ENCODE results near the gene PEX14. TPM values are rescaled to one million over a fixed set of nuclear protein-coding genes. Genes with fewer than 3 reads are reported as not detected.
"Not testable (repeated sequence)": the region's sequence is repeated elsewhere in the genome, so short reads cannot be mapped to it uniquely, and the experiment has no call there.

Gene PEX14
- total RNA-seq, 2 donors from 2014 or later, result 19.5 to 29.3 TPM

GRCh38 chr1:10451287-10451686 is 23.5 kb upstream of the PEX14 start:
- DNase-seq, result no peak
- no peak overlapping the region for H3K9ac ChIP-seq (ENCODE audit: low read depth in 2 of 2, low read length in 2 of 2)
- no peak for TF ChIP-seq CTCF (IDR thresholded peaks at IDR 0.05)
- H3K27ac ChIP-seq, result no peak overlapping the region
- intact Hi-C loops (cut with DNase I), result no loop called here
- no peaks in the 10 kb centered on the region for H3K4me1 ChIP-seq
- no peaks in the 10 kb centered on the region for H3K9me3 ChIP-seq
- H3K27me3 ChIP-seq, result no peaks in the 10 kb centered on the region
- no peak overlapping the region for H3K4me3 ChIP-seq
- H3K36me3 ChIP-seq, result no peaks in the 10 kb centered on the region

DNA sequence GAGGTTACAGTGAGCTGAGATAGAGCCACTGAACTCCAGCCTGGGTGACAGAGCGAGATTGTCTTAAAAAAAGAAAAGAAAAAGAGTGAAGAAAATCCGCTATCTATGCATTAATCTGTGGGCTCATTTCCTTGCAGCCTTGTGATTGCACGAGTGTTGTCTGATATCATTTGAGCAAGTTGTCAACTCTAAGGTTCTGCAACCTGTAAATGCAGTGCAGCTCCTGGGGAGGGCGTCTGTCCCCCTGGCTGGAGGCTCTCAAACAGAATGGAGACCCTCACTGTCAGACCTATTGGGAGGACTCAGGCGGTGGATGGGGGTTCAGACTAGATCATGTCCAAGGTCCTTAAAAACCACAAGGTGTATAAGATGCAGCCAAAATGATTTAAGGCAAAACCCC is 18.7 kb upstream of the PEX14 start:
- no peak for TF ChIP-seq CTCF (IDR thresholded peaks at IDR 0.05)

DNA sequence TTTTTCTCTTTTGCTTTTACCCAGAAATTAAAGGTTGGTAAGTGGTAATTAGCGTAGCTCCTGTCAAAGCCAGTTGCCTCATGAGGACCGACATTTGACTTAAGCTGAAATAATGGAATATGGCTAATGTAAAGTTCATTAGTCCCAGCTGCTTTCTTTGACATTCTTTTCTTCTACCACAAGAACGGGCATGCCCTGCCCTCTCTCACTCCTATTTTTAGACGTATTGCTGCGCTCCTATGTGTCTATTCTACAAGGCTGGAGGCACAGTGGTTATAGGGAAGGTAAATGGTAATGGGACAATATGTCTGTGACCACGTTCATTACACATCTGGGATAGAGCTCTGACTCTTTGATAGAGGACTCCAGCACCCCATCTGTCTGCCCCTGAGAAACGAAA is 18.1 kb upstream of the PEX14 start:
- no peak for TF ChIP-seq CTCF (IDR thresholded peaks at IDR 0.05)
- Histone ChIP-seq H3K9ac (ENCODE audit: low read depth in 2 of 2, low read length in 2 of 2) (no peak overlapping the region), H3K27me3 (no peaks in the 10 kb centered on the region), H3K4me3 (no peak overlapping the region), H3K9me3 (no peaks in the 10 kb centered on the region), H3K4me1 (no peaks in the 10 kb centered on the region), H3K36me3 (no peaks in the 10 kb centered on the region), H3K27ac (no peak overlapping the region)
- DNase-seq, result no peak
- intact Hi-C loops (cut with DNase I), result no loop called here

More for the DNA sequence above, 18.7 kb upstream of the PEX14 start:
- Histone ChIP-seq H3K27me3 (no peaks in the 10 kb centered on the region), H3K4me3 (no peak overlapping the region), H3K36me3 (no peaks in the 10 kb centered on the region), H3K27ac (no peak overlapping the region), H3K9ac (ENCODE audit: low read depth in 2 of 2, low read length in 2 of 2) (no peak overlapping the region), H3K4me1 (no peaks in the 10 kb centered on the region), H3K9me3 (no peaks in the 10 kb centered on the region)
- no peak for DNase-seq
- intact Hi-C loops (cut with DNase I), result no loop called here

GRCh38 chr1:10457462-10457861 is 17.3 kb upstream of the PEX14 start:
- H3K36me3 ChIP-seq; H3K9me3 ChIP-seq; intact Hi-C loops (cut with DNase I); H3K4me1 ChIP-seq; H3K27ac ChIP-seq; H3K4me3 ChIP-seq; H3K27me3 ChIP-seq; H3K9ac ChIP-seq (ENCODE audit: low read depth in 2 of 2, low read length in 2 of 2); DNase-seq: not testable (repeated sequence)

DNA sequence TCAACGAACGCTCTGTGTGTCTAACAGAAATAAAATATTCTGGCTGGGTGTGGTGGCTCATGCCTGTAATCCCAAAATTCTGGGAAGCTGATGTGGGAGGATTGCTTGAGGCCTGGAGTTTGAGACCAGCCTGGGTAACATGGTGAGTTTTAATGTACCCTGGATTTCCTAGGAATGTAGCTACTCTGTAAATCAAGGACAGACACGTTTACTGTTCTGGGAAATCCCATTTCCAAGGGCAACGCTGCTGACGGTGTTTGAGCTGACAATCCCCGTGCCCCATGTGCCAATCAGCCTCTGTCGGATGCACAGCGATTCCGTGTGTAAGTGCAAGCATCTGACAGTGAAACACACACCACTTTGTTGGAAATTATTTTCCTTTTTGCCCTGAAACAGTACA is 16.9 kb upstream of the PEX14 start:
- Histone ChIP-seq H3K36me3 (no peaks in the 10 kb centered on the region), H3K27me3 (no peaks in the 10 kb centered on the region), H3K27ac (no peak overlapping the region), H3K4me3 (no peak overlapping the region), H3K9ac (ENCODE audit: low read depth in 2 of 2, low read length in 2 of 2) (no peak overlapping the region), H3K9me3 (no peaks in the 10 kb centered on the region), H3K4me1 (no peaks in the 10 kb centered on the region)
- DNase-seq, result no peak
- intact Hi-C loops (cut with DNase I), result no loop called here
- TF ChIP-seq CTCF (IDR thresholded peaks at IDR 0.05), result no peak

- H3K27ac ChIP-seq, result no peak overlapping the region
- peaks cover 6% of the 10 kb centered on the region for H3K36me3 ChIP-seq
- no peak for DNase-seq
- intact Hi-C loops (cut with DNase I), result no loop called here
- H3K9ac ChIP-seq (ENCODE audit: low read depth in 2 of 2, low read length in 2 of 2), result no peak overlapping the region
- H3K4me3 ChIP-seq, result no peak overlapping the region
- no peaks in the 10 kb centered on the region for H3K27me3 ChIP-seq
- H3K9me3 ChIP-seq, result no peaks in the 10 kb centered on the region
- TF ChIP-seq CTCF (IDR thresholded peaks at IDR 0.05), result no peak
- H3K4me1 ChIP-seq, result no peaks in the 10 kb centered on the region
These were observed 15.6 kb upstream of the PEX14 start for GRCh38 chr1:10459184-10459583.

Data from colonic mucosa (tissue), 4 donors.